Neural progenitor cell (in vitro differentiated cells): ENCODE results near the gene GOLGA8B. TPM values are rescaled to one million over a fixed set of nuclear protein-coding genes. Genes with fewer than 3 reads are reported as not detected.

ENCODE experiments used
- DNase-seq: peaks from one replicate; pipeline ENCODE4 v3.0.0-alpha.2; 2016; ENCODE audit warnings: low spot score
- H2AFZ ChIP-seq: fragments of 200-600 bp; sonication (generic); replicated peaks from 2 replicates; pipeline ENCODE4 v1.6.1; 2016; ENCODE audit warnings: antibody characterized with exemption
- H3F3A ChIP-seq: fragments of 200-600 bp; sonication (generic); 2 replicates; pipeline ENCODE4 v1.6.1; 2016; ENCODE audit warnings: antibody characterized with exemption, low read depth
- H3K27ac ChIP-seq: fragments of 200-600 bp; sonication (generic); 2 replicates; pipeline ENCODE4 v1.5.1; 2016; ENCODE audit warnings: mild to moderate bottlenecking
- H3K27me3 ChIP-seq: fragments of 200-600 bp; sonication (generic); 2 replicates; pipeline ENCODE4 v1.6.1; 2016; ENCODE audit warnings: mild to moderate bottlenecking, moderate library complexity
- H3K36me3 ChIP-seq: fragments of 200-600 bp; sonication (generic); 2 replicates; pipeline ENCODE4 v1.5.1; 2016
- H3K4me1 ChIP-seq: fragments of 200-600 bp; sonication (generic); 2 replicates; pipeline ENCODE4 v1.6.1; 2016; ENCODE audit warnings: mixed run types
- H3K4me2 ChIP-seq: fragments of 200-600 bp; sonication (generic); 2 replicates; pipeline ENCODE4 v1.6.1; 2016
- H3K4me3 ChIP-seq: fragments of 200-600 bp; sonication (generic); 2 replicates; pipeline ENCODE4 v1.5.1; 2016
- H3K79me2 ChIP-seq: fragments of 200-600 bp; sonication (generic); 2 replicates; pipeline ENCODE4 v1.6.1; 2016; ENCODE audit warnings: low read depth
- H3K9ac ChIP-seq: fragments of 200-600 bp; sonication (generic); 2 replicates; pipeline ENCODE4 v1.6.1; 2016
- H3K9me3 ChIP-seq: fragments of 200-600 bp; sonication (generic); 2 replicates; pipeline ENCODE4 v1.5.1; 2016; ENCODE audit warnings: low read depth
- H4K20me1 ChIP-seq: fragments of 200-600 bp; sonication (generic); 2 replicates; pipeline ENCODE4 v1.6.1; 2016; ENCODE audit warnings: low read depth
- H3K27ac Mint-ChIP-seq: 3 replicates; pipeline ENCODE4 v1.8.0; 2021; ENCODE audit warnings: mixed read lengths
- H3K27me3 Mint-ChIP-seq: 2 replicates; pipeline ENCODE4 v1.8.0; 2022; ENCODE audit warnings: low read depth, mild to moderate bottlenecking, inconsistent platforms, moderate library complexity, mixed read lengths; ENCODE audit not compliant: insufficient read depth
- H3K36me3 Mint-ChIP-seq: 3 replicates; pipeline ENCODE4 v1.8.0; 2021; ENCODE audit warnings: mixed read lengths
- H3K4me1 Mint-ChIP-seq: 3 replicates; pipeline ENCODE4 v1.8.0; 2021; ENCODE audit warnings: mixed read lengths
- H3K4me3 Mint-ChIP-seq: 3 replicates; pipeline ENCODE4 v1.8.0; 2021; ENCODE audit warnings: mild to moderate bottlenecking, moderate library complexity, mixed read lengths
- H3K9me3 Mint-ChIP-seq: 3 replicates; pipeline ENCODE4 v1.8.0; 2020; ENCODE audit warnings: mixed read lengths
- EZH2 ChIP-seq: fragments of 200-600 bp; sonication (generic); IDR thresholded peaks from 2 replicates; pipeline ENCODE4 v1.6.1; 2017; ENCODE audit warnings: antibody characterized with exemption, mild to moderate bottlenecking, moderate library complexity
- EZH2phosphoT487 ChIP-seq: fragments of 200-600 bp; sonication (generic); IDR thresholded peaks from 2 replicates; pipeline ENCODE4 v1.6.1; 2017; ENCODE audit warnings: antibody characterized with exemption
- total RNA-seq: library from RNA; depleted of rRNA; stranded (reverse); fragments of >200 nt; gene quantifications from 2 replicates; pipeline ENCODE4 v1.2.3, GENCODE V29; 2015; ENCODE audit warnings: low replicate concordance
- TF ChIP-seq, protein P1 (sequence below): fragments of 200-600 bp; sonication (generic); IDR thresholded peaks from 2 replicates; pipeline ENCODE4 v1.5.1; 2017; ENCODE audit warnings: antibody characterized with exemption, mild to moderate bottlenecking

GOLGA8B gene
- total RNA-seq, 1 donor from 2014 or later = 83.1 TPM

- no peak for TF ChIP-seq EZH2phosphoT487
- TF ChIP-seq EZH2 = no peak
- TF ChIP-seq, protein P1, sequence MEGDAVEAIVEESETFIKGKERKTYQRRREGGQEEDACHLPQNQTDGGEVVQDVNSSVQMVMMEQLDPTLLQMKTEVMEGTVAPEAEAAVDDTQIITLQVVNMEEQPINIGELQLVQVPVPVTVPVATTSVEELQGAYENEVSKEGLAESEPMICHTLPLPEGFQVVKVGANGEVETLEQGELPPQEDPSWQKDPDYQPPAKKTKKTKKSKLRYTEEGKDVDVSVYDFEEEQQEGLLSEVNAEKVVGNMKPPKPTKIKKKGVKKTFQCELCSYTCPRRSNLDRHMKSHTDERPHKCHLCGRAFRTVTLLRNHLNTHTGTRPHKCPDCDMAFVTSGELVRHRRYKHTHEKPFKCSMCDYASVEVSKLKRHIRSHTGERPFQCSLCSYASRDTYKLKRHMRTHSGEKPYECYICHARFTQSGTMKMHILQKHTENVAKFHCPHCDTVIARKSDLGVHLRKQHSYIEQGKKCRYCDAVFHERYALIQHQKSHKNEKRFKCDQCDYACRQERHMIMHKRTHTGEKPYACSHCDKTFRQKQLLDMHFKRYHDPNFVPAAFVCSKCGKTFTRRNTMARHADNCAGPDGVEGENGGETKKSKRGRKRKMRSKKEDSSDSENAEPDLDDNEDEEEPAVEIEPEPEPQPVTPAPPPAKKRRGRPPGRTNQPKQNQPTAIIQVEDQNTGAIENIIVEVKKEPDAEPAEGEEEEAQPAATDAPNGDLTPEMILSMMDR = no peak
- Mint-ChIP-seq H3K27me3 (no peaks in the 10 kb centered on the region), H3K36me3 (no peaks in the 10 kb centered on the region), H3K4me3 (no peak overlapping the region), H3K9me3 (no peaks in the 10 kb centered on the region), H3K4me1 (no peaks in the 10 kb centered on the region), H3K27ac (no peak overlapping the region)
- H4K20me1 ChIP-seq = no peaks in the 10 kb centered on the region
- no peaks in the 10 kb centered on the region for H3K36me3 ChIP-seq
- no peaks in the 10 kb centered on the region for H3F3A ChIP-seq
- H3K4me2 ChIP-seq = no peak overlapping the region
- H2AFZ ChIP-seq = no peak overlapping the region
- no peak overlapping the region for H3K27ac ChIP-seq
- no peaks in the 10 kb centered on the region for H3K79me2 ChIP-seq
- no peak for DNase-seq
- H3K4me1 ChIP-seq = no peaks in the 10 kb centered on the region
- H3K9me3 ChIP-seq = no peaks in the 10 kb centered on the region
- no peak overlapping the region for H3K9ac ChIP-seq
- no peak overlapping the region for H3K4me3 ChIP-seq
- peaks cover 5% of the 10 kb centered on the region for H3K27me3 ChIP-seq
These were observed 23.1 kb upstream of the GOLGA8B start for GRCh38 chr15:34606545-34606944.

DNA sequence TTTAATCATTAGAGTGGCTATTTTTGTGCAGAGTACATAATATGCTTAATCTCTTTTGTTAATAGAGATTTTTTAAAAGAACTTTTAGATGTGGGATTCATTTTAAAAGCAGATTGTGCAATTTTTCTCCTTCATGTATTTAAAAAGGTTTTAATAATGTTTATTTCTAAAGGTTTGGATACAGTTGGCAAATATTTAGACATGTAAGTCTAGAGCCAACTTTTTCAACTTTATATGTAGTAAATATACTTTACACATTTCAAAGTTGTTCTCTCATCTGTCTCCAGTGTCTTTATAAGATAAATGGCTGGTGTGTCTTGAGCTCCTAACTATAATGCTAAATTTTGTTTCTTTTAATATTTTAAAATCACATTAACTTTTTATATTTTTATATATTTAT is 22.7 kb upstream of the GOLGA8B start:
- Histone ChIP-seq H3K9ac (no peak overlapping the region), H2AFZ (no peak overlapping the region), H4K20me1 (no peaks in the 10 kb centered on the region), H3K4me1 (no peaks in the 10 kb centered on the region), H3K27ac (no peak overlapping the region), H3K79me2 (no peaks in the 10 kb centered on the region), H3K27me3 (peaks cover 9% of the 10 kb centered on the region), H3K36me3 (no peaks in the 10 kb centered on the region), H3K4me3 (no peak overlapping the region), H3K4me2 (no peak overlapping the region), H3K9me3 (no peaks in the 10 kb centered on the region), H3F3A (no peaks in the 10 kb centered on the region)
- Mint-ChIP-seq H3K27ac (no peak overlapping the region), H3K9me3 (no peaks in the 10 kb centered on the region), H3K4me3 (no peak overlapping the region), H3K4me1 (no peaks in the 10 kb centered on the region), H3K36me3 (no peaks in the 10 kb centered on the region), H3K27me3 (no peaks in the 10 kb centered on the region)
- TF ChIP-seq, protein P1 = no peak
- TF ChIP-seq EZH2phosphoT487 = no peak
- no peak for DNase-seq

DNA sequence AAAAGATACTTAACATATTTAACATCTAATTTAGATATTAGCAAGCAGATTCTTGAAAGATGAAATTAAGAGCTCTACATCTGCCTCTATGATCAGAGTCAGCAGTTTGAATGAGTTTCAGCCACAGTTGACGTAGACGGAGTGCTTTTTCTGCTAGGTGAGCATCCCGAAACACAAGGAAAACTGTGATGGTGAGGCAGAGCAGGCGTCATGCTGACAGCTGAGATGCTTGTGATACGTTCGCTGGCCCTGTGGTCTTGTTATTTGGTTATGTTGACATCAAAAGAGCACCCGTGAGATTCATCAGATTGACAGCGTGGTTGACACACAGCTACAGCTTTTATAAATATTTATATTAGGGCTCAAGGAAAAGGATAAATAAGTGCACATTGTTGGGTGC is 19.6 kb upstream of the GOLGA8B start:
- H3K27me3 Mint-ChIP-seq = no peaks in the 10 kb centered on the region

More for the DNA sequence above, 19.6 kb upstream of the GOLGA8B start:
- Histone ChIP-seq H3K4me1 (no peaks in the 10 kb centered on the region), H4K20me1 (no peaks in the 10 kb centered on the region), H3K9ac (no peak overlapping the region), H3K27me3 (peaks cover 17% of the 10 kb centered on the region), H3K4me2 (no peak overlapping the region), H3K79me2 (no peaks in the 10 kb centered on the region), H3F3A (no peaks in the 10 kb centered on the region), H2AFZ (no peak overlapping the region), H3K9me3 (no peaks in the 10 kb centered on the region), H3K36me3 (no peaks in the 10 kb centered on the region), H3K4me3 (no peak overlapping the region), H3K27ac (no peak overlapping the region)
- TF ChIP-seq EZH2phosphoT487 (no peak), EZH2 (no peak)
- TF ChIP-seq, protein P1 = no peak
- no peaks in the 10 kb centered on the region for H3K4me1 Mint-ChIP-seq
- H3K9me3 Mint-ChIP-seq = no peaks in the 10 kb centered on the region
- DNase-seq = no peak
- no peak overlapping the region for H3K27ac Mint-ChIP-seq
- H3K4me3 Mint-ChIP-seq = no peak overlapping the region
- no peaks in the 10 kb centered on the region for H3K36me3 Mint-ChIP-seq
